GM19397 (cell line): ENCODE results near the gene MAST4.

Source experiments
- ATAC-seq: cut with Tn5 transposase; IDR thresholded peaks from one replicate; pipeline ENCODE4 v1.9.1; 2021; ENCODE audit warnings: mild to moderate bottlenecking, moderate library complexity; ENCODE audit not compliant: unreplicated experiment

Gene MAST4

DNA sequence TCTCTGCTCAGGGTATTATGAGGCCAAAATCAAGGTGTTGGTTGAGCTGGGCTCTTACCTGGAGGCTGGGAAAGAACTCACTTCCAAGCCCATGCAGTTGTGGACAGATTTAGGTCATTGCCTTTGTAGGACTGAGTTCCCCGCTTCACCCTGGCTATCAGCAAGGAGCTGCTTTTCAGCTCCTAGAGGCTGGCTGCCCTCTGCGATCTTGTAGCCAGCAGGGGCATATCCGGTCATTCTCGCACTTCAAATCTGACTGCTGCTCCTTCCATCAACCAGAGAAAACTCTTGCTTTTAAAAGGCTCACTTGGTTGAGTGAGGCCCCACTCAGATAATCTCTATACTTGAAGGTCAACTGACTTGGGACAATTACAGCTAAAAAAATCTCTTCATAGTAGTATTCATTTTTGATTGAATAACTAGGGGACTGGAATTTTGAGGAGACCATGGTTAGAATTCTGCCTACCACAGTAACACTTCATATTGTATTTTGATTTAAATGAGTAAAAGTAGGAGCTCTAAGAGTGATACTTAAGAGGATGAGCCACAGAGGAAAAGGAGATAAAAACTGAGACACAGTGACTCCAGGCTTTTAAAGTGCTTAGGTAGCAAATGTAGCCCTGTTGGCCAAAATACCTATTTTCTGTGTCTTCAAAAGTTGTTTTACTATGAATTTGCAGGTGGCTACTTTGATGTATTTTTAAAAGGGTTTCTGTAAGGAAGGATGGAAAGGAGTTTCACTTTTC, 463.0 kb downstream of the MAST4 start:
- ATAC-seq = no peak

DNA sequence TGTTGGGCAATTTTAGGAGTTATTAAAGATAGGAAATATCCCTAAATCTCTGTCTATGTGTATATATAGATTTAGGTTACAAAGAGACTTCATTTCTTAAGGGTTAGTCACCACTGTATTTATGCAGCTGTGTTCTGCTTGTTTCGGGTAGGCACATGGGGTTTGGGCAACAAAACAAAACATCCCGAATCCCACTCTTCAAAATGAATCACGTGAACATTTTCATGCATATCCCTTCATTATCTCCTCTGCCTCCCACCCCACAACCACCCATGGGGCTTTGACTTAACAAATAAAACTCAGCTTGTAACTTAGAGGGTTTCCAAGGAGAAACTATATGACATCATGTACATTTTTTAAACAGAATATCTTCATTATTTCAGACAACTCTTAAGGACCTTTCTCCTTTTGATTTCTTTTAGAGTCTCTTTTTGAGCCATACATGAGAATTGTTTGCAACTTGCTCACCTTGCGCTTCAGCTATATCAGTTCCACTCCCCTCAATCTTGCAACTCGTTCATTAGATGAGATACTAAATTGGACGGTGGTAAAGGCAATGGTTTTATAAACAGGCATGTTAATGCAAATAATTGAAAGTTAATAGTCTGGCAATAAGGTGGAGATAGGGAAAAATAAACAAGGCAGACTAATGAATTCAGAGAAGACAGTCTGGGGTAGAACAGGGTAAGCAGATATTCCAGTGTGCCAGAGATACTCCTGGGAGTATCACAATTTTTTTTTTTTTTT, 463.7 kb downstream of the MAST4 start:
- no peak for ATAC-seq

DNA sequence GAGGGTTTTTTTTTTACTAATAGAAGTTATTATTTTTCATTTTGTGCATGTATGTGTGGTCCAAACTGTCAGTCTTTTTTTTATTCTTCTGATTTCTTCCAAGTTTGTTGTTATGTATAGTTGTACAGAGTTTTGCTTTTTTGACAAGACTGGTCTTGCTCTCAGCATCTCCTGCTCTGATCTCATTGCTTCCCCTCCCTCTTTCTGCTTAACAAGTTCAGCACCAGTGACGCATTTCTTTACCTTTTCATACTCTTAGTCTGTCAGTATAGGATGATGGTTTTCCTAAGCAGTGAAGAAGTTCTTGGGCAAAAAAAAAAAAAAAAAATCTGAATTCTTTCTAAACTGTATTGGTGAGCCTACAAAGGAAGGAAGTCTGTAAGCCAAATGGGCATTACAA, 465.3 kb downstream of the MAST4 start:
- no peak for ATAC-seq

DNA sequence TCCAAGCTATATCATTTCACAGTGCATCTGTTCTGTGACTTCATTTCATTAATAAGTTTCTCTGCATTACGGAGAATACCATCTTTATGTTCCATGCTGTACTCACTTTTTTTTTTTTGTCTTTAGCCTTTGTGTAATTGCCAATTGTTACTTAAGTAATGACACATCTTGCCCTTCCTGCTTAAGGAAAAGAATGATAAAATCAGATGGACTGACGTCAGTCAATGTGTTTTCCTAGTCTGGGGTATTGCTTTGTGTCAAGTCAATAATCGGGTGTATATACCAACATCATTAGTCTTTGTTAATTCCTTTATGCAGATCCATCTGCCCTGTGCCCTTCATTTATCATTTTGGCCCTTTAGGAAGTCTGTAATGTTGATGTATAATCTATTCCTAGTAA, 466.9 kb downstream of the MAST4 start:
- ATAC-seq = no peak

DNA sequence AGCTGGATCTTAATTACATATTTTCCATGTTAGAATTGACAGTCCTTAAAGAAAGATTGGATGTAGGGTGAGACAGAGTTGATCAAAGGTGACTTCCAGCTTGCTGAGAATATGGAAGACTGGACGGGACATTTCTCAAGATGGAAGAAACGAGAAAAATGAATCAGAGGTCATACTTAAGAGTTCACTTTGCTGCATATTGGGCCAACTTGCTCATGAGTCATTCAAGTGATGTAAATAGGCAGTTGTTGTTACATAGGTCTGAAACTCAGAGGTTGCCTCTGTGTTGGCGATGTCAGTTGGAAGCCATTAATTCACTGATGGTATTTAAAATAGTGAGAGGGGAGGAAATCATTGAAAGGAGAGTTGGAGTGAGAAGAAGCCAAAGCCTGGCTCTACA, 467.6 kb downstream of the MAST4 start:
- ATAC-seq = no peak

DNA sequence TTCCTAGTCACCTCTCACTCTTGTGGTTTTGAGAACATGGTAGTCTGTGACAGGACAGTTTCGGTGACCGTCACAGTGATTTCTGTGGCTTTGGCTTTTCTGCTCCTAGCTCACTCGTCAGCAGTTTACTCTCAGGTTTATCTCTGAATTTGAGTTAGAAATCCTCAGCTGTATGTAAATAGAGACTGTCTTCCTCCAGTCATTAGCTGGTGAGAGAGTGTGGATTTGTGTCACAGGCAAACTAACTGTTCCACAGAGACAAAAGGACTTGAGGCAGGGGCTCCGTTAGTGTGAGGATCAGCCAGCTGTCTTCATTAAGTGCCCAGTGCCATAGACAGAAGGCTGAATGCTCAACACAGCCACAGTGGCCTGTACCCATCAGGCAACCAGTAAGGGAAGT, 469.0 kb downstream of the MAST4 start:
- no peak for ATAC-seq

DNA sequence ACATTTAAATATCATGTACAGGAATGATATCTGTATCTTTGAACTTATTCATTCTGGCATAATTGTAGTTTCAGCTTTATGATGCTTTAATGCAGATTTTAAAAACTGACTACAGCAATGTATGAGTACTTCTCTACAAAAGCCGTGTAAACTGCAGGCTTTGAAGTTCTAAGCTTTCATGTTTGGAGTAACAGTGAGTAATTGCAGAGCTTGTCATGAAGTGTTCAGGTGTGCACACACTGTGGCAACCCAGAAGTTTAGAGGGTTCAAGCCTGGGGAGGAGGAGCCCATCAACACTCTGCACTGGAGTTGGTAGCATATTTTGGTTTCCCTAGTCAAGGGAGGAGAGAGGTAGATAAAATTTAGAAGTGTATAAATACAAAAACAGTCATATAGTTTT, 469.5 kb downstream of the MAST4 start:
- ATAC-seq = no peak

DNA sequence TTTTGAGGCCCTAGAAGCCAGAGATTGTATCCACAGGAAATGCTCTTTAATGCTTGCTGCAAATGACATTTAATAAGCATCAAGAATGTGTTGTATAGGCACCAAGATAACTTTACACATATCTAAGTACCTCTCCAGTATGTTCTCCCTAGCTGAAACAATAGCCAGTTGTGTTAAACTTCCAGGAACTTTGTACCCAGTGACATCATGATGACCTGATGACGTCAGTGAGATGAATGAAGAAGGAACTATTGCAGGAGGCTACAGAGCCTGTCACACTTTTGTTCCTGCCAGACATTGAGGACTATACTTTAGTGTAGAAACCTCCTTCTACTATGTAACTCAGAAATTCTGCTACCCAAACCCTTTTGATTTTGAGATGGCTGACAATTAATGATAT, 470.6 kb downstream of the MAST4 start:
- ATAC-seq = no peak

DNA sequence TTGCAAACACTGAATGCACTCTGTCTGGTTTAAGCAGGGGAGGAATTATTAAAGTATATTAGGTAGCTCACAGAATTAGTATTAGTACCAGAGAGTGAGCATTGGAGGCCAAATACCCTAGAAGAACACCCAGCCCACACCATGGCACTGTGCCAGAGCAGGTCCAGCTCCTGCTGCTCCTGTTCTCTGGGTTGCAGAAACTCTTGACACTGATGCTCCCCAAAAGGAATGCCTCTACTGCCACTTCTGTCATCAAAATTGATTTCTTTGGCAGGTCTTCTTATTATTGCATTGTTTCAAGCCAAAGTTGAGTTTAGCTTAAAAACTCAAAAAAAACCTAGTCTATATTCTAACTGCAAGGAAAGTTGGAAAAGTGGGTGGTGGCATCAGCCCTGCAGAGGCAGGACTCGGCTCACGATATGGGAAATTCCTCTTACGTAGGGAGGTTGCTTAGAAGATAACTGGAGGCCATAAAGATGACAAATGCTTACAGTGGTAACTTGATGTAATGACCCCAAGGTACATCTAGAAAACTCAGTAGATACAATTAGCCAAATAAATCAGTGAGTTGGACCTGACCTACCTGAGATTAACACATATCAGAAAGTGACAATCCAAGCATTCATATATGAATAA, 477.0 kb downstream of the MAST4 start:
- no peak for ATAC-seq

DNA sequence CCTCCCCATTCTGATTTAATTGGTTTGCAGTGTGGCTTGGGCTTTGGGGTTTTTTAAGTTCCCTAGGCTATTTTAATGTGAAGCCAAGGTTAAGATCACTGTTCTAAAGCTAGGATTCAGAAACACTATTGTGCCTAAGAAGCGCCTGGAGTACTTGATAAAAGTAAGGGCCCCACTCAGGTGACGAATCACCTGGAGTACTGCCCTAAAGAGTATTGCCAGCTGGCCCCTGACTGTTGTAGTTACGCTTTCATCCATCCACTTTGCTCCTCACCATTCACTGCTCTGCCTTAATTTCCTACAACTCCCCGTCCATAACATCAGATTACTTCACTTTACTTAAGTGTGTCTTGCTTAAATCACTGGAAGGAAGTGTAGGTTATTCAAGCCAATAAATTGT, 481.1 kb downstream of the MAST4 start:
- ATAC-seq = no peak

DNA sequence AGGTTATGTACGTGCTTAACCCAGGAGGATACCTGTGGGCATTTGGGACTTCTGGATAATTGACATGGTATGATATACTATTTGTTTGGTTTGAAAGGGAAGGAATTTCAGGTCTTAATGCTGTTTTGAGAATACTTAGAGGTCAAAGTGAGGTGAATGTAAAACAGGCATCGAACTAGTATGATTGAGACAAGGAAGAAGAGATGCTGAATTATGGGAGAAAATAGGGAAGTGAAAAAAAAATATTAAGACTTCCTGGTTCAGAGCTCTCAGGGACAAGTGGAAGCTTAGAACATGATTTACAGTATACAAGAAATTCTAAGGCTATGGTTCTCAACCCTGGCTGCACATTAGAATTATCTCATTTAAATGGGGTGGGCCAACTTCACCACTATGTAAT, 485.1 kb downstream of the MAST4 start:
- ATAC-seq = no peak

DNA sequence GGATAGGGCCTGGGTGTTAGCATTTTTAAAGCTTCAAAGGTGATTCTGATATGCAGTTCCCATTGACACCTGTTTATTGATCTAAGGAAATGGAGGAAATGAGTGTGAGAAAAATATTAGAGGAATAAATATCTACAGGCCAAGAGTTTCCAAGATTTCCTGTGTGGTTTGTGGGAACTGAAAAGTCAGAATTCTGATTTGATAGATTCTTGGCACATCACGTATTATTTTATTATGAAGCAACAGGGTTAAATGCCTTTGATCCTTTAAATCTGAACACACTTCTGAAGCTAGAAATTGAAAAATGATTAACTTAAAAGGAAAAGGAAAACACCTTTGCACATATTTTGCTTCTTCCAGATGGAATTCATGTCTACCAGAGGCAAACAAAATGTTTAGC, 486.7 kb downstream of the MAST4 start:
- no peak for ATAC-seq

DNA sequence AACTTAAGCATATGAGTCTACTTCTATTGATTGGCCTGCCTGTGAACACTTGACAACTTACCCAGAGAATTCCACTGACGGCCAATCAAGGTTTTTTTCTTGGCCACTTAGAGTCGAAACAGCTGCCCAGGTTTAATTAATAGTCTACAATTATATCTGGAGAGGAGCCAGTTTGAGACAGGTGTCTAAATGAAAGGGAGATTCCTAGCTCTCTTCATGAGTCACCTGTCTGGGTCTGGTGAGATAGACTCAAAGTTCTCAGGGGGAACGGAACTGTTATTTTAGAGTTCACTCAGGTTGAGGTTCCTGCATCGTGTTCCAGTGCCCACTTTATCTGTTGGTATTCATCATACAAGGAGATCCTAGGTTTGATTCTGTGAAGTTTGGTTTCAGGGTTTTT, 489.4 kb downstream of the MAST4 start:
- ATAC-seq = no peak

DNA sequence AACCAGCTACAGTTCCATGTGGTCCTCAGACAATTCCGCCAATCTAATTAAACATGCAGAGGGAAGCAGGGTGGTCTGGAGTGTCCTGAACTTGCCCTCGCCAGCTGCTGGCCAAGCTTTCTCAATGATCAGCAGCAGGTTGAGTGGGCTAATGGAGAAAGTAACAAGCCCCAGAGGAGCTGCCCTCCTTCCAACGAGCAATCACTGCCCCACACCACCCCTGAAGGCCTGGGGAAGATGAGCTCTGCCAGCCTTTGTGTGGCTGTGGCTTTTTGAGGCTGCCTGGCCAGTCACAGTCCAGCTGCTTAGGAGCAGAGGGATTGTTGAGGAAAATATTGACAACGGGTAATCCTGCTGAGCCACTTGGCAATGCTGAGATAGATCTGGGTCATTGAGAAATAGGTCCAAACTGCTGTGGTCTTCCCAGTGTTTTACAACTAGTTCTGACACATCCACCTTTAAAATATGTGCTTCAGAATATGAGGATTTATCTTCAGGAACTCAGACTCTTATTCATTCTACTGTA, 493.1 kb downstream of the MAST4 start:
- no peak for ATAC-seq

DNA sequence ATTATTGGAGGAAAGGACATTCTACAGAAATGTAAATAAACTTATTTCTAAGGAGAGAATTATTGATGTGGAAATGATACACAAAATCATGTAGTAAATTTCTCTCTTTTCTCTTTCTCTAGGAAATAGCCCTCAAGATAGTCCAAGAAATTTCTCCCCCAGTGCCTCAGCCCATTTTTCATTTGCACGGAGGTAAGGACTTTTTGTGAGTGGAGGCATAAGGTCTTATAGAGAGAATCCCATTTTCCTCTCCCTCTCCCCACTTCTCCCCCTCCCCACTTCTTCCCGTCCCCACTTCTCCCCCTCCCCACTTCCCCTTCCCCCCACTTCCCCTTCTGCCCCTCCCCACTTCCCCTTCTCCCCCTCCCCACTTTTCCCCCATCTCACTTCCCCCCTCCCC, 493.8 kb downstream of the MAST4 start:
- no peak for ATAC-seq

DNA sequence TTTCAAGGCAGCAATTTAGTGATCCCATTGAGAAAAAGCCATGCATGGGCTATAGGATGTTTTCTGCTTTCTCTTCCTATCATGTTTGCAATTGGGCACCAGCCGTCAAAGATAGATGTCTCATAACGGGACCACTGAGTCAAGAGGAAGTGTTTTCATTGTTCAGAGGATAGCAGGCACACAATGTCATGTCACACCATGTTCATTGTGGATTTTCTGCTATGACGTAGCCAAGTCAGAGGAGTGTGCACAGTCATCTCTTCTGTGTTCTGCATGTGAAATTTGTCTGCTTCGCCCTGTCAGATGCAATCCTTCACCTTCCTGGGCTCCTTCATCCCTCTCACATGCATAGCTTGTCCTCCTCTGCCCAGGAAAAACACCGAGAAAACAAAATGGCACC, 494.4 kb downstream of the MAST4 start:
- no peak for ATAC-seq

DNA sequence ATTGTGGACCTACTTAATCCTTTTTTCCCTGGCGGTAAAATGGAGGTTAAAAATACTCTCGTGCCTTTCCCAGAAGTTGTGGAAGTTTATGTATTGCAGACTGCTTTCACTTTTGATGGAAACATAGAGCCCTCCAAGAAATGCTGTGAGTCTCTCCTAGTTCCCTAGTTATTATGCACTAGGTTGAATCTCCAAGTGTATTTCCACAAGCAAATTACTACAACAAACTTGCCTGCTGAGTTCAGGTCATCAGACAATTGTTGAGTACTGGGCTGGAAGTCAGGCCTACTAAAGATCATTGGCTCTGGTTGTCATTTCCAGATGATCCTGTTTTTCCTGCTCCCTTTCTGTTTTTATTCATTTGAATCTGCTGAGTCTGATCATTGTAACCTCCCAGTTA, 496.3 kb downstream of the MAST4 start:
- ATAC-seq = no peak

DNA sequence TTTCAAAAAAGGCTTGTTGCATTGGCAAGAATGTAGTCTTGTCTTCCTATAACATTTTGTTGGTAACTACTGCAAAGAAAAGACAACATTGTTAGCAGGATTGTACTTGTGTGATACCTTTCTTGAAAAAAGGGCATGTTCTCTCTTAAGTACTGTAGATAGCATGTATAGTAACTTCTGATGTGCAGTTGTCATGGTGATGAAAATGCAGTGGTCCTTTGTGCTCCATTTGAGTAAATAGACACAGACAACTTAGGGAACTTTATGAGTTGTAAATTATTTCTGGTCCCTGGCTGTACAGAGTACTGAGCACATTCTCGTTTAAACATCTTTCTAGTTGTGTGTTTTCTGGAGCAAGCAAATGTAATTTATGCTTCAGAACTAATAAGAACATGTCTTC, 497.1 kb downstream of the MAST4 start:
- no peak for ATAC-seq

DNA sequence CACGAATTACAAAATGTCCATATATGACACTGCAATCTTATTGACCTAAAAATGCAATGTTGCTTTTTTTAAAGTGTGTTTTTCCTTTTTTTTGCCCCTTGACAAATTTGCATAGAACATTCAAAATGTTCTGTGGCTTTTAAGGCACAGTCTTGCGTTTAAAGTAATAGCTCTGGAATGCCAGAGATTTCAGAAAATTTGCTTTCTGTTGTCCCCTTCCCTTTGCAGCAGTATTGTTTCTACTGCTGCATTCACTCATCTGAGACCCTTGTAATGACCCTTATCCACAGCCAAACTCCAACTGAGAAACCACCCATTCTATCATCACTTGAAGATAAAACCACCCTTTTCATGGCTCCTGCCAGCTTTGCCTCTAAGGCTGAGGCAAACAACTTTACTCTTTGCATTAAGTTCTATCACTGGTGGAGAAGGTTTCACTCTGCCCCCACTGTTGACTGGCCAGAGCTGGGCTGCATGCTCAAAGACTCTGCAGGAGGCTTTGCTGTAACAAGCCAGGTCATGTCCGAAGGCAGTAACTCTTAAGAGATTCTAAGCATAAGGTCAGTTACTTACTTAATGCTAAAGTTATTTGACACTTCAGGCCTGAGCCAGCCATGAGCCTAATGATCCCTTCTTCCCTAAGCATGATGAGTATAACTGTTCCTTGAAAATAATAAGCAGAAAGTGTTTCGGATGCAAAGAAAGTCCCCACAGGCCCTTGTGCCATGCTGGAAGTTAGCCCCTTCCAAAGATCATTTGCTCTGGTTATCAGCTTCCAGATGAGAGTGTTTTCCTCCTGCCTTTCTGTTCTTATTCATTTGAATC, 498.5 kb downstream of the MAST4 start:
- no peak for ATAC-seq

DNA sequence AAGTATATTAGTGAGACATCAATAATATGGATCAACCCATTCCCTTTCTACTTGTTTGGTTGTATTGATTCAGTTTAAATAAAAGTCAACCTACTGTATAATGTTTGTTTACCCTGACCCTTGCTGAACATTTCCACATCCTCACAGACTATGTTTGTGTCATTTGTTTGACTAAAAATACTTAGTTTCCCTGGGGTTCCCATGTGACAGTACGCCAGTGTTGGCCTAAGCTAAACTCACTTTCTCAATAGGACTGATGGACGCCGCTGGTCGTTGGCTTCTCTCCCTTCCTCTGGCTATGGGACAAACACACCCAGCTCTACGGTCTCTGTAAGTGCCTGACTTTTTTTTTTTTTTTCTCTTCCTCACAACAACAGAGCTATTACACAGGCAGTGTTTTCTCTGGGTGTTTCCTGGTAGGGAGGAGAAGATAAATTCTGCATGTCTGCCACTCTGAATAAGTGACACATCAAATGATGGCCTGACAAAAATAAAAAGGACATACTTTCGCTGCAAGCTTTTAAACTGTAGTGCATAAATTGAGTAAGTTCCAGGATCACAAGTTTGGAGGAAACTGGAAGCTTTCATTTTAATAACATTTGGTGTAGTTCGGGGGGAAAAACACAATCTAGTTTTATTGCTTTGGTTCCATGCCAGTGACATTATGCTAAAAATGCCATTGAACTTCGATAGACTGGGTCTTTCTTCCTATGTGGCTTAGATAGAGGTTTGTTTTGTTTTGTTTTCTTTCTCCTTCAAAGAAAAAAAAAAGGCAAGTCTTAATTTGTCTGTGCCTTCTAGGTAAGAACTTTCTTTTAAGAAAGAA, 499.4 kb downstream of the MAST4 start:
- ATAC-seq = no peak
